K562 (cell line): ENCODE data around the gene THSD8. TPM values are rescaled to one million over a fixed set of nuclear protein-coding genes. Genes with fewer than 3 reads are reported as not detected.

Source experiments
- BCL6 ChIP-seq: fragments of 250-450 bp; sonication (Bioruptor Pico); IDR thresholded peaks from 2 replicates; pipeline ENCODE4 v1.4.0; 2020
- CBFB ChIP-seq: sonication (generic); formaldehyde crosslinking; IDR thresholded peaks from 2 replicates; pipeline ENCODE4 v1.4.0; 2020; ENCODE audit warnings: mild to moderate bottlenecking, missing genetic modification reagents
- FOSL1 ChIP-seq: fragments of 200-800 bp; sonication (Bioruptor generic); conservative IDR thresholded peaks from 2 replicates; pipeline ENCODE4 v1.6.1; 2016; ENCODE audit warnings: missing genetic modification characterization, missing compliant biosample characterization
- MCM2 ChIP-seq: fragments of 450-650 bp; IDR thresholded peaks from 2 replicates; pipeline ENCODE4 v1.6.1; 2017; ENCODE audit warnings: low read depth, mild to moderate bottlenecking
- MLLT1 ChIP-seq, 2 experiments: fragments of 450-650 bp; IDR thresholded peaks; 2 replicates each; pipeline ENCODE4 v1.6.1; 2016
- MTA2 ChIP-seq: fragments of 450-650 bp; IDR thresholded peaks from 2 replicates; pipeline ENCODE4 v1.6.1; 2016; ENCODE audit warnings: low read depth
- NCOR1 ChIP-seq: fragments of 450-650 bp; IDR thresholded peaks from 2 replicates; pipeline ENCODE4 v1.6.1; 2016; ENCODE audit warnings: mild to moderate bottlenecking, moderate library complexity
- NR1H2 ChIP-seq: sonication (generic); formaldehyde crosslinking; IDR thresholded peaks from 2 replicates; pipeline ENCODE4 v1.4.0; 2020; ENCODE audit warnings: mild to moderate bottlenecking, missing genetic modification reagents
- POLR2AphosphoS5 ChIP-seq: IDR thresholded peaks from 2 replicates; pipeline ENCODE4 v1.6.1; 2011; ENCODE audit warnings: mild to moderate bottlenecking, low read depth, low read length, moderate library complexity; ENCODE audit not compliant: control insufficient read depth, insufficient read depth
- POLR2H ChIP-seq: IDR thresholded peaks from 2 replicates; pipeline ENCODE4 v1.6.1; 2016; ENCODE audit warnings: missing genetic modification characterization, low read depth, mild to moderate bottlenecking, control low read depth, missing compliant biosample characterization, moderate library complexity
- SOX6 ChIP-seq: fragments of 450-650 bp; IDR thresholded peaks from 2 replicates; pipeline ENCODE4 v1.6.1; 2014; ENCODE audit warnings: mild to moderate bottlenecking
- SP1 ChIP-seq: sonication (generic); formaldehyde crosslinking; IDR thresholded peaks from 2 replicates; pipeline ENCODE4 v1.8.1; 2022; ENCODE audit warnings: mild to moderate bottlenecking, missing genetic modification reagents
- SRSF1 ChIP-seq: fragments of 200-400 bp; formaldehyde crosslinking; IDR thresholded peaks from 2 replicates; pipeline ENCODE4 v1.6.1; 2017; ENCODE audit warnings: mild to moderate bottlenecking, low read depth, low read length, moderate library complexity
- ZBED1 ChIP-seq: IDR thresholded peaks from 2 replicates; pipeline ENCODE4 v1.6.1; 2014
- ZBTB1 ChIP-seq: sonication (generic); formaldehyde crosslinking; IDR thresholded peaks from 2 replicates; pipeline ENCODE4 v1.8.1; 2023; ENCODE audit warnings: missing genetic modification reagents, low read depth, mild to moderate bottlenecking, borderline replicate concordance
- ZHX1 ChIP-seq: fragments of 150-350 bp; conservative IDR thresholded peaks from 2 replicates; pipeline ENCODE4 v1.6.1; 2014; ENCODE audit warnings: low read length
- ZNF124 ChIP-seq: sonication (generic); formaldehyde crosslinking; IDR thresholded peaks from 2 replicates; pipeline ENCODE4 v1.8.1; 2022; ENCODE audit warnings: missing genetic modification reagents
- ZNF444 ChIP-seq: fragments of 250-450 bp; sonication (Bioruptor Pico); IDR thresholded peaks from 2 replicates; pipeline ENCODE4 v1.4.0; 2020; ENCODE audit warnings: mild to moderate bottlenecking, moderate library complexity
- ZNF717 ChIP-seq: fragments of 250-450 bp; sonication (Bioruptor Pico); IDR thresholded peaks from 2 replicates; pipeline ENCODE4 v1.5.0; 2021
- polyA plus RNA-seq, 8 experiments: library from polyadenylated mRNA; depleted of rRNA in 4 of 8; stranded (reverse) in 5 of 8; unstranded in 3 of 8; fragments of >200 nt; fragmentation: Nextera tagmentation in 2 of 8; fragmentation: Illumina TruSeq in 1 of 8; extraction: Ambion mirVana in 2 of 8; extraction: Trizol in 1 of 8; gene quantifications; 2 replicates each; pipeline versions ENCODE4 v1.2.1 to v1.2.3, GENCODE V29; 2011 to 2014; ENCODE audit warnings: inconsistent platforms in 1 of 8, missing spikeins in 1 of 8
- total RNA-seq, 7 experiments: library from RNA; depleted of rRNA in 6 of 7; stranded (reverse); fragments of >200 nt in 6 of 7; fragmentation: Illumina TruSeq in 2 of 7; extraction: Trizol in 2 of 7; gene quantifications; 2 replicates each; pipeline versions ENCODE4 v1.2.1 to v1.2.3, GENCODE V29; 2011 to 2021; ENCODE audit warnings: low replicate concordance in 1 of 7
- TF ChIP-seq, protein P1 (sequence below): fragments of 450-650 bp; formaldehyde crosslinking; IDR thresholded peaks from 2 replicates; pipeline ENCODE4 v1.4.0; 2022; ENCODE audit warnings: mild to moderate bottlenecking, moderate library complexity
- TF ChIP-seq, protein P2 (sequence below): sonication (generic); formaldehyde crosslinking; IDR thresholded peaks from 2 replicates; pipeline ENCODE4 v1.8.1; 2022; ENCODE audit warnings: missing genetic modification reagents
- TF ChIP-seq, protein P3 (sequence below): fragments of 250-450 bp; sonication (Bioruptor Pico); IDR thresholded peaks from 2 replicates; pipeline ENCODE4 v1.4.0; 2020; ENCODE audit warnings: borderline replicate concordance

THSD8 gene
- total and polyA plus RNA-seq, 9 of the 15 experiments (the other 6 are each of a cell fraction or from before 2014, with no cell fraction given): 8.4 to 42.4 (median 19.9) TPM; not detected in 2

GRCh38 chr19:12782424-12783290, 19.2 kb upstream of the THSD8 start (continued):
- TF ChIP-seq SP1 (peak; percentile 69), CBFB (CRISPR knock-in tag) (no peak), MCM2 (no peak), ZNF717 (CRISPR knock-in tag) (no peak), SRSF1 (0 out of 2 replicates have a peak, but pooled peaks have one; percentile 59), MTA2 (peak; percentile 64; the same call in 1 of the 2 replicates), SOX6 (no peak; the same call in 1 of the 2 replicates), ZBED1 (no peak), FOSL1 (tag) (peak; percentile 70), POLR2H (no peak), ZBTB1 (CRISPR knock-in tag) (peak; percentile 78), ZNF124 (CRISPR knock-in tag) (no peak), NCOR1 (peak; percentile 48), NR1H2 (no peak), POLR2AphosphoS5 (no peak), ZHX1 (no peak), ZNF444 (CRISPR knock-in tag) (no peak), MLLT1 (IDR thresholded peaks at IDR 0.05) (no peak), BCL6 (CRISPR knock-in tag) (no peak)
- TF ChIP-seq, protein P1, sequence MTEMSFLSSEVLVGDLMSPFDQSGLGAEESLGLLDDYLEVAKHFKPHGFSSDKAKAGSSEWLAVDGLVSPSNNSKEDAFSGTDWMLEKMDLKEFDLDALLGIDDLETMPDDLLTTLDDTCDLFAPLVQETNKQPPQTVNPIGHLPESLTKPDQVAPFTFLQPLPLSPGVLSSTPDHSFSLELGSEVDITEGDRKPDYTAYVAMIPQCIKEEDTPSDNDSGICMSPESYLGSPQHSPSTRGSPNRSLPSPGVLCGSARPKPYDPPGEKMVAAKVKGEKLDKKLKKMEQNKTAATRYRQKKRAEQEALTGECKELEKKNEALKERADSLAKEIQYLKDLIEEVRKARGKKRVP: no peak
- TF ChIP-seq, protein P2, sequence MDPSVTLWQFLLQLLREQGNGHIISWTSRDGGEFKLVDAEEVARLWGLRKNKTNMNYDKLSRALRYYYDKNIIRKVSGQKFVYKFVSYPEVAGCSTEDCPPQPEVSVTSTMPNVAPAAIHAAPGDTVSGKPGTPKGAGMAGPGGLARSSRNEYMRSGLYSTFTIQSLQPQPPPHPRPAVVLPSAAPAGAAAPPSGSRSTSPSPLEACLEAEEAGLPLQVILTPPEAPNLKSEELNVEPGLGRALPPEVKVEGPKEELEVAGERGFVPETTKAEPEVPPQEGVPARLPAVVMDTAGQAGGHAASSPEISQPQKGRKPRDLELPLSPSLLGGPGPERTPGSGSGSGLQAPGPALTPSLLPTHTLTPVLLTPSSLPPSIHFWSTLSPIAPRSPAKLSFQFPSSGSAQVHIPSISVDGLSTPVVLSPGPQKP: no peak
- TF ChIP-seq, protein P3, sequence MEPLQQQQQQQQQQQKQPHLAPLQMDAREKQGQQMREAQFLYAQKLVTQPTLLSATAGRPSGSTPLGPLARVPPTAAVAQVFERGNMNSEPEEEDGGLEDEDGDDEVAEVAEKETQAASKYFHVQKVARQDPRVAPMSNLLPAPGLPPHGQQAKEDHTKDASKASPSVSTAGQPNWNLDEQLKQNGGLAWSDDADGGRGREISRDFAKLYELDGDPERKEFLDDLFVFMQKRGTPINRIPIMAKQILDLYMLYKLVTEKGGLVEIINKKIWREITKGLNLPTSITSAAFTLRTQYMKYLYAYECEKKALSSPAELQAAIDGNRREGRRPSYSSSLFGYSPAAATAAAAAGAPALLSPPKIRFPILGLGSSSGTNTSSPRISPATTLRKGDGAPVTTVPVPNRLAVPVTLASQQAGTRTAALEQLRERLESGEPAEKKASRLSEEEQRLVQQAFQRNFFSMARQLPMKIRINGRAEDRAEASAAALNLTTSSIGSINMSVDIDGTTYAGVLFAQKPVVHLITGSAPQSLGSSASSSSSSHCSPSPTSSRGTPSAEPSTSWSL (CRISPR knock-in tag): no peak
